GM20000 (cell line): ENCODE data around the gene ATXN8OS.

Experiments used
- DNase-seq: peaks from one replicate; pipeline ENCODE4 v3.0.0; 2012; ENCODE audit warnings: low spot score
- CTCF ChIP-seq: IDR thresholded peaks from 2 replicates; pipeline ENCODE4 v1.5.1; 2012; ENCODE audit warnings: mild to moderate bottlenecking, control low read depth; ENCODE audit errors: extremely low read depth, missing control alignments

The ATXN8OS gene

DNA sequence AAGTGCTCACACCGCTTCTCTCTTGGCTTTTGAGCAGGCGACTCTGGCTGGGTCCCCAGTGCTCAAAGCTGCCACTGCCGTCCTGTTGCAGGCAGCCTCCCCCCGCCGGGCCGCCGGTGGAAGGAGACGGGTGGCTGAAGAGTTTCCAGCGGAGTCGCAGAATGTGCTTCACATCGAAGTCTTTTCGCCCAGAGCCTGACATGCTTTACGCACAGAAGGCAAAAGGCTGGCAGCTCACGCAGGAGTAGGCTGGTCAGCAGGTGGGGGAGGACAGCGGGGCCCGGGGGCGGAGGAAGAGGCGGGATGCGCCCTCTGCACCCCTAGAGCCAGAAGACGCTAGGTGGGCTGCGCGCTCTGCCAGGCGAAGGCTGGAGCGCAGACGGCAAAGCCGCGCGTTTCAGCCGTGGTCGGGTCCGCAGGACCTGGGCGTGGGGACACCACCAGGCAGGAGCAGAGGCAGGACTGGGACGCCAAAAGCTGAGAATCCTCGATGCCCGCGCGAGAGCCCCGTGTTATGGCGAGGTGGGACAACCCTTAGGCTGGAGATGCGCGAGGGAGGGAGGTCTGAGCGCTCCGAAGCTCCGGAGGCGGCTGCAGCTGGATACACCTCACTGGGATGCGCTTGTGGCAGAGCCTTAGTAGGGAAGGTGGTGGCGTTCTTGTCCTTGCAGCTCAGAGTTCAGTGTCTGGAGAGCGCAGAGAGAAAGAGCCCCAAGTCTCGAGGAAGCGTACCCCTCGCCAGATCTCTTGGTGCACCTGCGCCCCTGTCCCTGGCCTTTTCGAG, at the start of gene ATXN8OS:
TSS of gene ATXN8OS (plus strand) at position 329 of the 784 bp plus-strand sequence.
- TF ChIP-seq CTCF = no peak
- DNase-seq = no peak

GRCh38 chr13:70080012-70080411, 27.6 kb upstream of the ATXN8OS start:
- no peak for DNase-seq
- TF ChIP-seq CTCF = no peak

GRCh38 chr13:70087247-70087646, 20.4 kb upstream of the ATXN8OS start:
- no peak for DNase-seq
- TF ChIP-seq CTCF = no peak

DNA sequence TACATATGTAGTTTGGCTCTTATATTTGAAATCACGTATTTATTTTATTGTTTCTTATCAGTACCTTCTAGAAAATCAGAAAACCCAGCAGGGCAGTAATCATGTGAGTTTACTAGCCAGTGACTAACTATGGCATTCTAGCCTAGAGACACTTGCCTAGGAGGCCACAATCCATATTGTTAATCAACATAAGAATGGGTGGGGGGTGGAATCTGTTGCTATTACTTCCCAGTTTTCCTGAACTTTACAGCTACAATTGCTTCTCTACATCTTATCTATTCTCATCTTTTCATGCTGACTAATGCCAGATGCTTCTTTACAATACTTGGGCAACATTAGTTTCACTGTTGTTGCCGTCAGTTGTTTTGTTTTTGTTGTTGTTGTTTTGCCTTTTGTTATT, 18.7 kb upstream of the ATXN8OS start:
- TF ChIP-seq CTCF = no peak
- DNase-seq = no peak

DNA sequence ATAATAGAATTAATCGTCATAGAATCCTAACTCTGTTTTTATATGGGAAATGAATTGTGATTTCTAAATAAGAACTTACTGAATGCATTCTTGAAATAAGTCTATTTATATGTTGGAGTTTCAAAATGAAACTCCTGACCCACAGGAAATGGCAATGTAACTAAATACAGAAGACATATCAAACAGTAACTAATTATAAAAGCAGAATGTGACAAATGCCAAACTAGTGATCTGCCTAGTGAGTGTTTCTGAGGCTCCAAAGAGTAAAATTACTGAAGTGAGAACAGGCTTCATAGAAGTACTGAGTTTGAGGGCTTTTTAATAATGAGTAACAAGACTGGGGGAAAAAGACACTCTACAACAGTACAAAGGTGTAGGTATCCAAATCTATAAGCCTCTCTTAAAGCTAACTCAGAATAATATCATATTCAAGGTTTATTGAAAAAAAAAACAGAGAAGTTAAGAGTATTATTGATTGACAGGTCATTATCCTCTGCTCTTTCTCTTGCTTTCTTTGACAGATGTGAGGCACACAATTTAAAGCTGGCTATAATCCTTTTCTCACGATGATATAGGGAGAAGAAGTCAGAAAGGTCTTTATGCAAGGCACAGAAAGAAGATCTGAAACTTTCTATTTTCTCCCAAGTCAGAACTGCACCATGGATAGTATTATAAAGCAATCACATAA, 17.4 kb upstream of the ATXN8OS start:
- no peak for TF ChIP-seq CTCF

DNA sequence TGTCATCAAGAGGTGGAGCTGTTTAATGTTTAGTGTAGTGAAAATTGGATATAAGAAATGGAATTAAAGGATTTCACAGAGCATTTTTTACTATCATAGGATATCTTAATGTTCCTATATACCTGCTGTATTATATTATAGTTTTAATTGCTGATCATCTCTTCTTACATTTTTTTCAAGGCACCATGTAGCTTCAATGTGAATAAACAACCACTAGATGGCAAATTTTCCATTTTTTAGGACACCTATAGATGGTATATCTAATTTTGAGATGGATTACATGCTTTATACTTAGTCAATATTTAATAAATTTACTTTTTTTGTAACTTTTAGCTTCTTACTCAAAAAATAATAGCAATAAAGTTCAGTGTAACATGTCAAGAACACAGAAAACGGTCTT, 9.0 kb upstream of the ATXN8OS start:
- no peak for DNase-seq

More for the DNA sequence above, 17.4 kb upstream of the ATXN8OS start:
- DNase-seq = no peak

More for the DNA sequence above, 9.0 kb upstream of the ATXN8OS start:
- no peak for TF ChIP-seq CTCF
